ENCODE results near the gene VWA1.

The VWA1 gene

GRCh38 chr1:1489861-1490260 lies 54.4 kb downstream of the VWA1 start:
- Mint-ChIP-seq H3K4me1 (no peaks in the 10 kb centered on the region), H3K36me3 (peaks cover 58% of the 10 kb centered on the region), H3K4me3 (no peak overlapping the region), H3K27me3 (no peaks in the 10 kb centered on the region), H3K27ac (no peak overlapping the region), H3K9me3 (peaks cover 3% of the 10 kb centered on the region)
- ATAC-seq, result no peak

GRCh38 chr1:1490633-1491230 lies 55.2 kb downstream of the VWA1 start:
- peaks cover 65% of the 10 kb centered on the region for H3K36me3 Mint-ChIP-seq
- no peaks in the 10 kb centered on the region for H3K4me1 Mint-ChIP-seq
- H3K27me3 Mint-ChIP-seq, result no peaks in the 10 kb centered on the region
- H3K9me3 Mint-ChIP-seq, result peaks cover 3% of the 10 kb centered on the region
- no peak overlapping the region for H3K4me3 Mint-ChIP-seq
- no peak for ATAC-seq
- H3K27ac Mint-ChIP-seq, result no peak overlapping the region

GRCh38 chr1:1491601-1492000 lies 56.1 kb downstream of the VWA1 start:
- Mint-ChIP-seq H3K36me3 (peaks cover 66% of the 10 kb centered on the region), H3K27me3 (no peaks in the 10 kb centered on the region), H3K27ac (no peak overlapping the region), H3K9me3 (peaks cover 3% of the 10 kb centered on the region), H3K4me1 (no peaks in the 10 kb centered on the region), H3K4me3 (no peak overlapping the region)
- no peak for ATAC-seq
